Suprapubic skin (tissue), 4 donors: ENCODE measurements around the gene SERPINA6. TPM values are rescaled to one million over a fixed set of nuclear protein-coding genes. Genes with fewer than 3 reads are reported as not detected.

ENCODE experiments used
- DNase-seq, 2 donors: peaks; one replicate each; pipeline ENCODE4 v3.0.0-alpha.2; 2019; ENCODE audit warnings: low spot score in 2 of 2
- H3K27ac ChIP-seq: fragments of 200-600 bp; sonication (generic); one replicate; pipeline ENCODE4 v1.5.1; 2019
- H3K27me3 ChIP-seq: fragments of 200-600 bp; sonication (generic); one replicate; pipeline ENCODE4 v1.5.1; 2019
- H3K36me3 ChIP-seq: fragments of 200-600 bp; sonication (generic); one replicate; pipeline ENCODE4 v1.5.1; 2019
- H3K4me1 ChIP-seq: fragments of 200-600 bp; sonication (generic); one replicate; pipeline ENCODE4 v1.5.1; 2019
- H3K4me3 ChIP-seq: fragments of 200-600 bp; sonication (generic); one replicate; pipeline ENCODE4 v1.5.1; 2019; ENCODE audit warnings: mild to moderate bottlenecking
- H3K9me3 ChIP-seq: fragments of 200-600 bp; sonication (generic); one replicate; pipeline ENCODE4 v1.5.1; 2019
- EP300 ChIP-seq: sonication (generic); formaldehyde crosslinking; IDR thresholded peaks from one replicate; pipeline ENCODE4 v1.6.1; 2017; ENCODE audit warnings: antibody characterized with exemption
- POLR2A ChIP-seq, 2 donors: fragments of 450-650 bp; IDR thresholded peaks; one replicate each; pipeline ENCODE4 v1.6.1; 2017; ENCODE audit warnings: antibody characterized with exemption in 2 of 2, mild to moderate bottlenecking in 2 of 2, moderate library complexity in 2 of 2
- POLR2AphosphoS5 ChIP-seq, 3 donors: sonication (generic); formaldehyde crosslinking; IDR thresholded peaks; one replicate each; pipeline ENCODE4 v1.6.1; 2017; ENCODE audit warnings: antibody characterized with exemption in 3 of 3
- WGBS: methylation state at CpG from one replicate; pipeline ENCODE4 v1.1.5; 2018; 5-methylcytosine and 5-hydroxymethylcytosine counted together
- total RNA-seq, 4 donors: library from RNA; depleted of rRNA; stranded (reverse); fragments of >200 nt; gene quantifications; one replicate each; pipeline ENCODE4 v1.1.0, GENCODE V29; 2016
- TF ChIP-seq, protein P1 (sequence below), 2 donors: fragments of 200-600 bp in 1 of 2; fragments of 450-650 bp in 1 of 2; sonication (generic) in 1 of 2; IDR thresholded peaks; one replicate each; pipeline ENCODE4 v1.5.1; 2016 to 2019; ENCODE audit warnings: antibody characterized with exemption in 2 of 2, mild to moderate bottlenecking in 1 of 2, moderate library complexity in 1 of 2

Gene SERPINA6
- total RNA-seq, 4 donors from 2014 or later: 0.97 TPM; not detected in 3

- H3K27me3 ChIP-seq: no peaks in the 10 kb centered on the region
- no peak for TF ChIP-seq POLR2A (IDR thresholded peaks at IDR 0.05)
- TF ChIP-seq, protein P1, sequence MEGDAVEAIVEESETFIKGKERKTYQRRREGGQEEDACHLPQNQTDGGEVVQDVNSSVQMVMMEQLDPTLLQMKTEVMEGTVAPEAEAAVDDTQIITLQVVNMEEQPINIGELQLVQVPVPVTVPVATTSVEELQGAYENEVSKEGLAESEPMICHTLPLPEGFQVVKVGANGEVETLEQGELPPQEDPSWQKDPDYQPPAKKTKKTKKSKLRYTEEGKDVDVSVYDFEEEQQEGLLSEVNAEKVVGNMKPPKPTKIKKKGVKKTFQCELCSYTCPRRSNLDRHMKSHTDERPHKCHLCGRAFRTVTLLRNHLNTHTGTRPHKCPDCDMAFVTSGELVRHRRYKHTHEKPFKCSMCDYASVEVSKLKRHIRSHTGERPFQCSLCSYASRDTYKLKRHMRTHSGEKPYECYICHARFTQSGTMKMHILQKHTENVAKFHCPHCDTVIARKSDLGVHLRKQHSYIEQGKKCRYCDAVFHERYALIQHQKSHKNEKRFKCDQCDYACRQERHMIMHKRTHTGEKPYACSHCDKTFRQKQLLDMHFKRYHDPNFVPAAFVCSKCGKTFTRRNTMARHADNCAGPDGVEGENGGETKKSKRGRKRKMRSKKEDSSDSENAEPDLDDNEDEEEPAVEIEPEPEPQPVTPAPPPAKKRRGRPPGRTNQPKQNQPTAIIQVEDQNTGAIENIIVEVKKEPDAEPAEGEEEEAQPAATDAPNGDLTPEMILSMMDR (IDR thresholded peaks at IDR 0.05): no peak
- H3K36me3 ChIP-seq: no peaks in the 10 kb centered on the region
- no peak overlapping the region for H3K4me3 ChIP-seq
- H3K4me1 ChIP-seq: peaks cover 13% of the 10 kb centered on the region
- no peaks in the 10 kb centered on the region for H3K9me3 ChIP-seq
- DNase-seq: no peak
- 66% methylated on average over 6 of the region's 6 CpGs for WGBS
- H3K27ac ChIP-seq: no peak overlapping the region
Observed at GRCh38 chr14:94337274-94337673, 14.1 kb upstream of the SERPINA6 start.

- Histone ChIP-seq H3K36me3 (no peaks in the 10 kb centered on the region), H3K4me3 (no peak overlapping the region), H3K27ac (no peak overlapping the region), H3K9me3 (no peaks in the 10 kb centered on the region), H3K4me1 (peaks cover 3% of the 10 kb centered on the region), H3K27me3 (no peaks in the 10 kb centered on the region)
- TF ChIP-seq, protein P1 (IDR thresholded peaks at IDR 0.05): no peak
- no peak for TF ChIP-seq POLR2AphosphoS5 (IDR thresholded peaks at IDR 0.05)
- no peak for TF ChIP-seq POLR2A (IDR thresholded peaks at IDR 0.05)
- TF ChIP-seq EP300: no peak
- no peak for DNase-seq
- 37% methylated on average over 4 of the region's 4 CpGs for WGBS
Observed at GRCh38 chr14:94334872-94335271, 11.7 kb upstream of the SERPINA6 start.

DNA sequence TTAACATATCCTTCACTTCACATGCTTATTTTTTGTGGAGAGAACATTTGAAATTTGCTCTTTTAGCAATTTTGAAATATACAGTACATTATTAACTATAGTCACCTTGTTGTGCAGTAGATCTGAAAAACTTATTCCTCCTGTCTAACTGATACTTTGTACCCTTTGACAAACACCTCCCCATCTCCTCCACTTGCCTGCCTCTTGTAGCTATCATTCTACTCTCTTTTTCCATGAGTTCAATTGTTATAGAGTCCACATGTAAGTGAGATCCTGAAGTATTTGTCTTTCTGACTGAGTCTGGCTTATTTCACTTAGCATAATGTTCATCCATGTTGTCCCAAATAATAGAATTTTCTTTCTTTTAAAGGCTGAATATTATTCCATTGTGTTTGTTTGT lies 9.5 kb upstream of the SERPINA6 start:
- H3K27me3 ChIP-seq: no peaks in the 10 kb centered on the region
- no peaks in the 10 kb centered on the region for H3K36me3 ChIP-seq
- H3K9me3 ChIP-seq: no peaks in the 10 kb centered on the region
- no peak for DNase-seq
- peaks cover 3% of the 10 kb centered on the region for H3K4me1 ChIP-seq
- TF ChIP-seq, protein P1 (IDR thresholded peaks at IDR 0.05): no peak
- TF ChIP-seq POLR2A (IDR thresholded peaks at IDR 0.05) (no peak), POLR2AphosphoS5 (IDR thresholded peaks at IDR 0.05) (no peak), EP300 (no peak)
- H3K27ac ChIP-seq: no peak overlapping the region
- no peak overlapping the region for H3K4me3 ChIP-seq

DNA sequence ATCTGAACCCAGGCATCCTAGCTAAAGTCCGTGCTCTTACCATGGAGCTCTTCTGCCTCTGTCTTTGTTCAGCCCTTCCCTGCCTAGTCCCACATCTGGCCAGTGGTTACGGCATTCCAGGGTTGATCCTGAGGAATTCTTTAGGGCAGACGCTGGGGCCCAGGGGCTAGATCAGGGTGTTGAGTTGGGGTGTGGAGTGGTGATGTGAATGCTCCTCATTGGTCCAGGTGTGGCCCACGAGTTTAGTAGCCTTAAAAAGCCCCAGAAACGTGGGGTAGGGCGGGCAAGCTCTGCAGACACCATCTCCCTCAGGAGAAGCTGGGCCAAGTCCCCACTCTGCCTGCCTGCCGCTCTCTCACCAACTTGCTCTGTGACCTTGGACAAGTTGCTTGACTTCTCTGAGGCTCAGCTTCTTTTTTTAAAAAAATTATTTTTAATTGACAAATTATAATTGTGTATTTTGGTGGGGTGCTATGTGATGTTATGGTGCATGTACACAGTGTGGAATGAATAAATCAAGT lies 9.0 kb upstream of the SERPINA6 start:
- Histone ChIP-seq H3K36me3 (no peaks in the 10 kb centered on the region), H3K9me3 (no peaks in the 10 kb centered on the region), H3K27me3 (no peaks in the 10 kb centered on the region), H3K27ac (no peak overlapping the region), H3K4me3 (no peak overlapping the region), H3K4me1 (peaks cover 3% of the 10 kb centered on the region)
- no peak for TF ChIP-seq POLR2AphosphoS5 (IDR thresholded peaks at IDR 0.05)
- no peak for TF ChIP-seq EP300
- TF ChIP-seq, protein P1 (IDR thresholded peaks at IDR 0.05): no peak
- no peak for TF ChIP-seq POLR2A (IDR thresholded peaks at IDR 0.05)
- 72% methylated on average over 7 of the region's 7 CpGs for WGBS
- DNase-seq: no peak

DNA sequence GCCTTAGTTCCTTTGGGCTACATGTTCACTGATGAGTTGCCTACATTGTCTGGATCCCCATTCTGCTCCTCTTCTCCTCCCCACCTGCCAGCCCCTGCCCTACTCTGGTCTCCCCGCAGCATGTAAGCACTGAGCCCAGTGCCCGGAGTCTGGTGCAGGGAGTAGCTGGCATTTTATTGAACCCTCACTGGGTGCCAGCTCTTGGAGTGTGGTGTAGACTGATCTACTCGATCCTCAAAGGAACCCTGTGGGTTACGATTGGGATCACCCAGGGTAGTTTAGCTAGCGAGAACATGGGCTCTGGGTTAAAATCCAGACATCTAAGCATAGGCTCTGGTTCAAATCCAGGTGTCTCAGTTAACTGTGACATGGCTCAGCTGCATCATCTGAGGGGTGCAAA lies 8.3 kb upstream of the SERPINA6 start:
- Histone ChIP-seq H3K27ac (no peak overlapping the region), H3K36me3 (no peaks in the 10 kb centered on the region), H3K9me3 (no peaks in the 10 kb centered on the region), H3K27me3 (no peaks in the 10 kb centered on the region), H3K4me3 (no peak overlapping the region), H3K4me1 (peaks cover 3% of the 10 kb centered on the region)
- DNase-seq: no peak
- TF ChIP-seq, protein P1 (IDR thresholded peaks at IDR 0.05): no peak
- 93% methylated on average over 4 of the region's 5 CpGs for WGBS
